HG03196 (cell line): Measurements from ENCODE around the gene GGT5.

Experiments
- ATAC-seq: cut with Tn5 transposase; IDR thresholded peaks from one replicate; pipeline ENCODE4 v1.9.1; 2021; ENCODE audit not compliant: unreplicated experiment

Gene GGT5

GRCh38 chr22:24171822-24172221 lies 73.1 kb downstream of the GGT5 start:
- no peak for ATAC-seq

- ATAC-seq: no peak
These were observed 74.2 kb downstream of the GGT5 start for GRCh38 chr22:24170632-24171031.

- no peak for ATAC-seq
These were observed 74.7 kb downstream of the GGT5 start for GRCh38 chr22:24170188-24170587.
